ENCODE data around the gene ADORA1.

The ADORA1 gene

DNA sequence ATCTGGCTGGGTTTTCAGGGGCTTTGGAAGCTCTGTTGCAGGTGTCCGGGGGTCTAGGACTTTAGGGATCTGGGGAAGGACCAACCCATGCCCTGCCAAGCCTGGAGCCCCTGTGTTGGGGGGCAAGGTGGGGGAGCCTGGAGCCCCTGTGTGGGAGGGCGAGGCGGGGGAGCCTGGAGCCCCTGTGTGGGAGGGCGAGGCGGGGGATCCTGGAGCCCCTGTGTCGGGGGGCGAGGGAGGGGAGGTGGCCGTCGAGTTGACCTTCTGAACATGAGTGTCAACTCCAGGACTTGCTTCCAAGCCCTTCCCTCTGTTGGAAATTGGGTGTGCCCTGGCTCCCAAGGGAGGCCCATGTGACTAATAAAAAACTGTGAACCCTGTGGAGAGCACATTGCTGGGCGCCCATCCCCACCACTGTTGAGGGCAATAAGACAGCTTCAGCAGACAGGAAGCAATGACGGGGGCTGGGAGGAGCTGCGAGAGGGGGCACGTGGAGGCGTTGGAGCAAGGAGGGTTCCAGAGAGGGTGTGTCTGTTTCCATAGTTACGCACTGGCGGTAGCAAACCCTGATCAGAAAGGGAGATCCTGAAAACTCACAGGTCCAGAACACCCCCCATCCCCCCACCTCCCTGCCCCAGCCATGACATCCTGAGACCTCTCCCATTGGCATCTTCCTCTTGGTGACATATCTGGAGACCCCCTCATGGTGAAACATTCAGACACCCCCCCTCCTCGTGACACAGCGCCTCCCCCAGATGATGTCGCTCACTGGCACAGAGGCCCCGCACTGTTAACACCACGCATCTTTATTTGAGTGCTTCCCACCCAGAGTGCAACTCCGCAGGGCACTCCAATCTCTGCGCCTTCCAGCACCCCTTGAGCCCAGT is 39.7 kb downstream of the ADORA1 start:
- Mint-ChIP-seq H3K36me3 (no peaks in the 10 kb centered on the region), H3K4me3 (no peak overlapping the region), H3K27me3 (peaks cover 2% of the 10 kb centered on the region), H3K4me1 (no peaks in the 10 kb centered on the region), H3K27ac (no peak overlapping the region), H3K9me3 (no peaks in the 10 kb centered on the region)

DNA sequence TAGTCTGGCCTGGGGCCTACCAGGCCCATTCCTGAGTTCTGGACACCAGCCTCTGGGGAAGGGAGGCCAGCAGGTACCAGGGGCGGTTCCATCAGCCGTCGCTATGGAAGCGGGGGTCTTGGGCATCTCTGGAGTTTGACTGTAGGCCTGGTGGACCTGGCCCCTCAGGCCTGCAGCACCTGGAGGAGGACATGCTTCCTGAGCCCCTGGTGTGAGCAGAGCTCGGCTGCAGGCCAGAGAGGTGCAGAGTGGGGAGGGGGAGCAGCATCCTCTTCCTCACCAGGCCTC is 40.3 kb downstream of the ADORA1 start:
- Mint-ChIP-seq H3K4me1 (no peaks in the 10 kb centered on the region), H3K36me3 (no peaks in the 10 kb centered on the region), H3K27ac (no peak overlapping the region), H3K9me3 (no peaks in the 10 kb centered on the region), H3K4me3 (no peak overlapping the region), H3K27me3 (peaks cover 2% of the 10 kb centered on the region)

DNA sequence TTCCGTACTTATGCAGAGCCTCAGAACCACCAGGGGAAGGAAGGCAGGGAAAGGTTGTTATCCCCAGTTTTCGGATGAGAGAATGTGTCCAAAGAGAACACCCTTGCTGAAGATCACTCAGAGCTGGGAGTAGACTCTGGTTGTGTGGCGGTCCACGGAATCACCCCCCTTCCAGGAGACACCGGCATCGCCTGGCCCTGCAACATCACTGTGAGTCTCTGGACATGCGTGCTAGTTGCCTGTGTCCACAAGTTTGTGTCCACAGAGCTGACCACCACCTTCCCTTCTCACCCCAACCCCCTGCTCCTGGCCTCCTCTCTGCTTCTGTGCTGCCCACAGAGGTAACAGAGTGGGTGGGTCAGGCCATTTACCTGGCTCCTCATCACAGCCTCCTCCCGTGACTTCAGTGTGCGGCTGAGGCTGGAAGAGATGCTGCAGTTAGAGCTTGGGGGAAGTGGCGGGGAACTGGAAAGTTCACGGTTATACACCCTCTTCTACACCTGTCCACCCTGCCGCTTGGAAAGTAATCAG is 40.8 kb downstream of the ADORA1 start:
- H3K27me3 Mint-ChIP-seq: no peaks in the 10 kb centered on the region

DNA sequence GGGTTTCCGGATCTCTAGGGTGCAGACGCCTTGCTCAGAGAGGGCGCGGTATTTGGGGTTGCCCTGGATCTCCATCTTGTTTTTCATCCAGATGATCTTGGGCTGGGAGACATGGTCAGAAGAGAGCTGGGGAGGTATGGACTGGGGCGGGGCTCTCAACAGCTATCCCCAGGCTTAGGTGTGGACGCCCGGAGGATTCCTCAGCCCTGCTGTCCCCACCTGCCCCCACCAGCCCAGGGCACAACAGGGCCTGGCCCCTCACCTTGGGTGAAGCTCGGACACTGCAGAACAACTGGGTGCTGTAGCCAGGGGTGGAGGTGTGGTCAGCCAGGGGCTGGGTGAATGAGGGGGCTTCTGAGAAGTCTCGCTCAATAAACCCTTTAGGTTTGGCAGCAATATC is 41.5 kb downstream of the ADORA1 start:
- H3K4me3 Mint-ChIP-seq: no peak overlapping the region
- no peaks in the 10 kb centered on the region for H3K36me3 Mint-ChIP-seq
- no peaks in the 10 kb centered on the region for H3K27me3 Mint-ChIP-seq
- no peaks in the 10 kb centered on the region for H3K4me1 Mint-ChIP-seq
- no peak overlapping the region for H3K27ac Mint-ChIP-seq
- no peaks in the 10 kb centered on the region for H3K9me3 Mint-ChIP-seq

More for the DNA sequence above, 40.8 kb downstream of the ADORA1 start:
- no peak overlapping the region for H3K27ac Mint-ChIP-seq
- no peaks in the 10 kb centered on the region for H3K9me3 Mint-ChIP-seq
- no peaks in the 10 kb centered on the region for H3K4me1 Mint-ChIP-seq
- H3K4me3 Mint-ChIP-seq: no peak overlapping the region
- H3K36me3 Mint-ChIP-seq: no peaks in the 10 kb centered on the region

DNA sequence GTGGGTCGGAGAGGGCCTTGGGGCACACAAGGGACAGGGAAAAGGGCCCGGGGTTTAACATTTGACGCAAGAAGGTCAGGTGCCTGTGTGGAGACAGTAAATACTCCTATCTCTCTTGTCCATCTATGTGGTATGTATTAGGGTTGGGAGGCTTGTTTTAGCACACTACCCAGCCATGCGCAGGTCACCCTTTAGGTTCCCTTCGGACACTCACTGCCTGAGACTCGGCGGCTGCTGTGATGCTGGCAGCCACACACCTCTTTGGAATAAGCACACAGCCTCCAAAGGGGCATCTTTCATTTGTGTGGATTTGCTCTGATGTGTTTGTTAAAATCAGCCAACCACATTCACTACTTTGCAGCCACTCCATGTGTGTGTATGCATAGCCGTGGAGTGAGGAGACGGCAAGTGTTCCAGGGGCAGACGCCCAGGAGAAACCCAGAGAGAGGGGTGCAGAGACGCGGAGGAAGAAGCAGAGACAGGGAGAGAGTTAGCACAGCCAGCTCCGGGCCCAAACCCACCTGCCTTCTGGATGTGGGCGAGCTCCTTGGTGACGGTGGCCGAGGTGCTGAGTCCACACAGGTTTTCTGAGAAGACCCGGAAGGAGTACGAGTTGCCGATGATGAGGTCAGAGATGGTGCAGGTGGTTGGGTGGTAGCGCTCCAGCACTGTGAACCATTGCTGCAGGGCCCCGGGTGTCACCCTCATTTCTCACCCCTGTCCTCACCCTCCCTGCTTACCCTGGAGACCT is 42.4 kb downstream of the ADORA1 start:
- no peak overlapping the region for H3K27ac Mint-ChIP-seq
- H3K9me3 Mint-ChIP-seq: no peaks in the 10 kb centered on the region
- H3K4me1 Mint-ChIP-seq: no peaks in the 10 kb centered on the region
- no peak overlapping the region for H3K4me3 Mint-ChIP-seq
- H3K36me3 Mint-ChIP-seq: no peaks in the 10 kb centered on the region
- H3K27me3 Mint-ChIP-seq: no peaks in the 10 kb centered on the region

DNA sequence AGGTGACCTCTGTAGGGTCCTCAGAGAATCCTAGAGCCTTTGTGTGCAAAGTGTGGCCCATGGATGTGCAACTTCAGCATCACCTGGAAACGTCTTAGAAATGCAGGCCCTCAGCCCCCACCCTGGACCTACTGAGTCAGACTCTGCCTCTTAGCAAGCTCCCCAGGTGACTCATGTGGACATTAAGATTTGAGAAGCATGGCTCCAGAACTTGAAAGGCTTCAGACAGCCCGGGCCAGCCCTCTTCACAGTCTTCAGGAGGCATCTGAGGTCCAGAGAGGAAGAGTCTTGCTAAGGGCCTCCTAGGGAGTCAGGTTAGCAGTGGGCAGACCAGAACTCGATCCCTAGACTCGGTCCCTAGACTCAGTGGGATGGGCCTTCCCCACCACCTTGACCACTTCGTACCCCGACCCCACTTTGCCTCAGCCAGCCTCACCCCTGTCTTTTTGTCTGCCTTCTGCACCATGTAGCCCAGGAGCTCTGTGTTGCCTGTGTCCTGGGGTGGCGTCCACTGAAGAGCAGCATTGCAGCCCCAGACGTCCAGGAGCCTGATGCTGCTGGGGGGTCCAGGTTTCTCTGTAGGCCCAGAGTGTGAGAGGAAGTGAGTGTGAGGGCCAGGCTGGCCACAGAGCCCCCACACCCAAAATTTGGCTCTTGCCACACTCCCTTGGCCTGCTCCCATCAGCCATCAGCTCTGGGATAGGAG is 43.3 kb downstream of the ADORA1 start:
- Mint-ChIP-seq H3K27ac (no peak overlapping the region), H3K4me1 (no peaks in the 10 kb centered on the region), H3K36me3 (no peaks in the 10 kb centered on the region), H3K9me3 (no peaks in the 10 kb centered on the region), H3K4me3 (no peak overlapping the region), H3K27me3 (no peaks in the 10 kb centered on the region)

DNA sequence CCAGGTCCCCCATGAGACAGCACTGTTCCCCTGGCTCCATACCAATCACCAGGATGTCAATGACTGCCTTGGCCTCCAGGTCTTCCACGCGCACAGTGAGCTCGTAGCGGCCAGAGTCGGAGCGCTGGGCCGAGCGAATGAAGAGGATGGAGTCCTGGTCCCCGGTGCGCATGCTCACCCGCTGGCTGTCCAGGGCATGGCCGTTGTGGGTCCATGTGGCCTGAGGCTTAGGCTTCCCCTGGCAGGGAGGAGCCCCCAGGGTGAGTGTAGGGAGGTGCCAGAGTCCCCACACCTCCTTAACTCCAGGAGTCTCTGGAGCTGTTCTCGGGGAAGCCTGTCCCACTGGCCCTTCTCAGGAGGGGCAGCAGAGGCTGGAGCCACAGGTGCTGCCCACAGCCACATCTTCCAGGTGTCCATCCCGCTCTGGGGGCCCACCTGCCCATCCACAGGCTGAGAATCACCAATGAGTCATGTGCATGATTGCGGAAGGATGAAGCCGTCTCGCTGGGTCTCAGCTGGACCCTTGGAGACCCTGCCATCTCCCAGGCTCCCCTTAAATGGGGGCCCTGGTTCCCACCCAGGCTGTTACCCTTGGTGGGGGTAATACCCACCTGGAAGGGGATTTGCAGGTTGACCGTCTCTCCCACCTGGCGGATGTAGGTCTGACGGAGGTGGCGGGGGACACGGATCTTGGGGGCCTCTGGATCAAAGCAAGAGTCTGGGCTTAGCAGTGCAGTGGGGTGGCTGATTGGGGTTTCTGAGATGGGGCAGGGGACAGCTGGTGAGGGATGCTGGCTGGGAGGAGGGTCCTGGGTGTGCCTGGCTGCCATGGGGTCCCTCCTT is 44.0 kb downstream of the ADORA1 start:
- no peaks in the 10 kb centered on the region for H3K36me3 Mint-ChIP-seq
- H3K4me3 Mint-ChIP-seq: no peak overlapping the region
- H3K4me1 Mint-ChIP-seq: no peaks in the 10 kb centered on the region
- no peaks in the 10 kb centered on the region for H3K27me3 Mint-ChIP-seq
- H3K9me3 Mint-ChIP-seq: no peaks in the 10 kb centered on the region
- no peak overlapping the region for H3K27ac Mint-ChIP-seq

DNA sequence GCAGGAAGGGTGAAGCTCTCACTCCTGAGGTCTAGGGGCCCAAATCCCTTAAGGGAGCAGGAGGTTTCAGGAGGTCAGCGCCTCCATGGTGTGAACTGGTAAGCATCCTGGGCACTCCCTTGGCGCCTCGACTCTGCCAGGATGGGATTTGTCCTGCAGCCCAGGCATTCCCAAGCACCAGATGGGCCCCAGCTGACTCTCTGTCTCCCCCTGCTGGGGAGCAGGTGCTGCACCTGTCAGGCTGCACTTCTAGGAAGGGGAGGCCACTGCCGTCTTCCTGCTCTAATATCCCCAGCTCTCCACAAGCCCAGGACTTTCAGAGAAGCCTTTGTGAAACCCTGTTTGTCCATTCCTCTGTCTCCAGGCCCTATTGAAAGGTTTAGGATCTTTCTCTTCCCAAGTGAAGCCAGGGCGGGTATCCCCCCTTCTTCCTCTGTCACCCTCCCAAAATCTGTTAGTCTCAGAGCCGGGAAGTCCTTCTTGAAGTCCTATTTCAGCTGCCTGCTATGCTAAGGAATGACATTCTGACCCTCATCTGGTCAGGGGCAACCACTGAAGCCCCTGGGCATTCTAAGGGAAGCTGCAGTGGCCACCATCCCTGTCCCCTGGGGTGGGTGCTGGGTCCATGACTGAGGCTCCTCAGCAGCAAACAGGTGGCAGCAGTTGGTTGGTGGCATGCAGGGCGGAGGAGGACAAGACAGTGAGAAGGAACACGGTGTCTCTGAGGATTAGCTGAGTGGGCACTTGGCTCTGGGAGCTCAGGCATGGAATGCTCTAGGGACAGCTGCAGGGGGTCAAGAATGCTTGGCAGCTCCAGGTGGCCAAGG is 44.9 kb downstream of the ADORA1 start:
- Mint-ChIP-seq H3K4me1 (no peaks in the 10 kb centered on the region), H3K27ac (no peak overlapping the region), H3K27me3 (no peaks in the 10 kb centered on the region)

DNA sequence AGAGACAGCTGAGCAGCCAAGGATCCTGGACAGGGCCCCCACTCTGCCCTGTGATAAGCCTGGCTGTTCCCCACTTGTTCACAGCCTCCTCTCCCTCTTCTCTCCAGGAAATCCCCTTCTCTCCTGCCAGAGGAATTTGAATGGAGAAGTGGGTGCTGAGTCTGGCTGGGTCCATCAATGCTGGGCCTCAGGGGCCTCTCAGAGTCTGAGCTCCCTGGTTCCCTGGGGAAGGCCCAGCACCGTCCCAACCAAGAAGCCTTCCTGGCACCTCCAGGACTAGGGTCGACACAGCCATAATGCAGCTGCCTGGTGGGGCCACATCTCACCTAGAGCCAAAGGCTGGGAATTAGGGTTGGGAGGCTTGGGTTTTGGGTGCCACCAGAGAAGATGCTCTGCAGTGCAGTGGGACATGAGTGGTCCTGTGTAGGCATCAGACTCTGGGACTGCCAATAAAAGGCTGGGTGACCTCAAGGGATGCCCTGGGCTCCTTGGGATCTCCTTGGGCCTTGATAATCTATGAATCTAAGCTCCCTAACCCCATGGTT is 45.6 kb downstream of the ADORA1 start:
- no peaks in the 10 kb centered on the region for H3K27me3 Mint-ChIP-seq
- no peaks in the 10 kb centered on the region for H3K36me3 Mint-ChIP-seq
- no peak overlapping the region for H3K27ac Mint-ChIP-seq

More for the DNA sequence above, 44.9 kb downstream of the ADORA1 start:
- Mint-ChIP-seq H3K36me3 (no peaks in the 10 kb centered on the region), H3K4me3 (no peak overlapping the region), H3K9me3 (no peaks in the 10 kb centered on the region)

DNA sequence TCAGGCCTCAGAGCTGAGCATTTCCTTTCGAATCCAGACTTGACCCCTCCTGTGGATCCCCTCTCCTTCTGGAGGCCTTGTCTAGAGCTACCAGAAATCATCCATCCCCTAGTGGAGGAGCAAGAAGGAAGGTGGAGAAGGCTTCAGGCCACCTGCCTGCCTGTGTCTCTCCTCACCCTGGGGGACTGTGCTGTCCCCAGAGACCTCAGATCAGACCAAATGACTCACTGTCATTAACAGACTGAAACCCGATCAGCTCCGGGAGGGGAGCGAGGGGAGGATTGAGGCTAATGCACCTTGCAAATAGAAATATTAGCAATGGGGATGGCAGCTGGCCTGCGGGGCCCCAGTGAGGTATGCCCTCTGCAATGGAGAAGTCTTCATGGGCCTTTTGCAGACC is 46.0 kb downstream of the ADORA1 start:
- no peak overlapping the region for H3K4me3 Mint-ChIP-seq
- no peaks in the 10 kb centered on the region for H3K27me3 Mint-ChIP-seq
- H3K27ac Mint-ChIP-seq: no peak overlapping the region

More for the DNA sequence above, 45.6 kb downstream of the ADORA1 start:
- Mint-ChIP-seq H3K9me3 (no peaks in the 10 kb centered on the region), H3K4me3 (no peak overlapping the region), H3K4me1 (no peaks in the 10 kb centered on the region)

DNA sequence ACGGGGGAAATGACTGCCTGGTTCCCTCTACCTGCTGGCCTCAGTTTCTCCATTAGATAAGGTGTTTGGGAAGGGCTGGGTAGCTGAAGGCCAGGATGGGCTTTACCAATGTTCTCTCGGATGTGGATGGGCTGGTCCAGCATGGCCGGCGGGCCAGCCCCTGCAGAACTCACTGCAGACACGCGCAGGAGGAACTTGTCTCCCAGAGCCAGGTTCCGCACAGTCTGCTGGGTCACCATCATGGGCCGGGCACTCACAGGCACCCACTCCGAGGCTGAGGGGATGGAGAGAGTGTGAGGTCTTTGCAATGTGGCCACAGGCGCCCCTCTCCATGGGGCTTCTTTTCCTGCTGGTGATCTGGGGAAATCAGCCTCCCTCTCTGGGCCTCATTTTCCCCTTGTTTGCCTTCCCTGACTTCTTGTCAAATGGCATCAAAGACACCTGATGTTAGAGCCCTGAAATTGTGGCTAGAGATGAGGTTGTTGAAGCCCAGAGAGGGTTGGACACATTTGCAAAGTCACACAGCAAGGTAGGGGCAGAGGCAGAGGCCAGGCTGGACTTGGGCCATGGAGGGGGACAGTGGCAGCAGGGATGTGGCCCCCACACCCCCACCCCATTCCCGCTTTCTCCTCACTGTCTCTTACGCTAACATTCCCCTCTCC is 46.9 kb downstream of the ADORA1 start:
- no peaks in the 10 kb centered on the region for H3K4me1 Mint-ChIP-seq
- no peaks in the 10 kb centered on the region for H3K9me3 Mint-ChIP-seq
- H3K27me3 Mint-ChIP-seq: no peaks in the 10 kb centered on the region
- H3K36me3 Mint-ChIP-seq: no peaks in the 10 kb centered on the region
- H3K4me3 Mint-ChIP-seq: no peak overlapping the region
- H3K27ac Mint-ChIP-seq: no peak overlapping the region

More for the DNA sequence above, 46.0 kb downstream of the ADORA1 start:
- H3K36me3 Mint-ChIP-seq: no peaks in the 10 kb centered on the region
- H3K4me1 Mint-ChIP-seq: no peaks in the 10 kb centered on the region
- no peaks in the 10 kb centered on the region for H3K9me3 Mint-ChIP-seq

DNA sequence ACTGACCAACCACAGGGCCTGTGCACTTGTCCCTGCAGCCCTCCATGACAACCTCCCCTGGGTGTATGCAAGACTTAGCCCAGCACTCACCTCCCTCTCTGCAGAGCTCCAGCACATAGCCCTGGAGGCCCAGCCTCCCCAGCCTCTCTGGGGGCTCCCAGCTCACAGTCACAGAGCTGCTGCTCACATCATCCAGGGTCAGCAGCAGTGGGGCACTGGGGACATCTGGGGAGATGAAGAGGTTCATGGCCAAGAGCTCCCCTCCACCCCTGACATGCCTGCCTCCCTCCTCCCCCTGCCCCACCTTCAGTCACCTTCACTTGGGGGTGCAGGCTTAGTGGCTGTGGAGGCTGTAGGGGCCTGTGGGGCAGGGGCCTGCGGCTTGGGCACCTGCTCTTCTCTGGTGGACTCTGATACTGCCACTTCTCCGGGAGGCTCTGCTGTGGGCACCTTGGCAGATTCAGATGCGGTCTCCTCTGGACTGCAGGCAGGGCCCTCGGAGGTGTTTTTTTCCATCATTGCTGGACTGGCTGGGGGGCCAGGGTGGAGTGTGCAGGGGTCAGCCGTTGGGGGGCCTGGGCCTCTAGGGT is 47.8 kb downstream of the ADORA1 start, which contains the start of gene MYBPH:
Gene MYBPH, minus strand, starts transcription at position 590 of the 590 bp plus-strand sequence. Its CDS starts 71 bp downstream, at position 519.
- Mint-ChIP-seq H3K4me3 (no peak within 1 kb of the TSS), H3K27ac (no peak within 1 kb of the TSS), H3K9me3 (no peaks in the 10 kb centered on the region), H3K27me3 (no peaks in the 10 kb centered on the region), H3K4me1 (no peaks in the 10 kb centered on the region), H3K36me3 (no peaks in the 10 kb centered on the region)

DNA sequence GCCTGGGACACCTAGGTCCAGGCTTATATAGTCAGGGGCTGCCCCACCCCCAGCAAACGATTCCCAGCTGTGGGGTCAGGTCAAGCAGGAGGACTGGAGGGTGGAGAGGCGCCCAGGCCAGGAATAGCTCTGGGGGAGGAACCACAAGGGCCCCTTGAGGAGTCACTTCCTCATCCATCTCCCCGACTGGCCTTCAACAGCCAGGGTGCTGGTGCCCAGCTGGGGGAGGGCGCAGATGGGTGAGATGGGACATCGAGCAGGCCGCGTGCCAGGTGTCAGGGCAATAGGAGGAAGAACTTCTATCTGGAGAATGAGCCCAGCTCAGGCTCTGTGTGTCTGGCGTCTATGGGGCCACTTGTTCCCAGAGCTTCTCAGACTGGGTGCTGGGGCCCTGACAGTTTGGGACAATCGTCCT is 48.3 kb downstream of the ADORA1 start:
- Mint-ChIP-seq H3K4me1 (no peaks in the 10 kb centered on the region), H3K4me3 (no peak overlapping the region), H3K9me3 (no peaks in the 10 kb centered on the region), H3K27me3 (no peaks in the 10 kb centered on the region), H3K27ac (no peak overlapping the region), H3K36me3 (no peaks in the 10 kb centered on the region)
